Posterior vena cava (tissue), 2 donors: Measurements from ENCODE around the gene KIF17. TPM values are rescaled to one million over a fixed set of nuclear protein-coding genes. Genes with fewer than 3 reads are reported as not detected.

ENCODE experiments used
- DNase-seq: peaks from one replicate; pipeline ENCODE4 v3.0.0-alpha.2; 2020; ENCODE audit warnings: low spot score
- intact Hi-C, 2 donors: fragments of 100-400 bp; cut with DNase I; formaldehyde crosslinking; loops; one replicate each; pipeline versions ENCODE4 v1.14.1 to v1.14.2; 2022 to 2023
- total RNA-seq, 2 donors: library from RNA; stranded (reverse); fragmentation: NEBNext Ultra II Directional; extraction: Animal tissue kit (Norgen Biotek cat#: 25700); gene quantifications; one replicate each; pipeline ENCODE4 v1.2.1, GENCODE V29; 2021
- donor health status: DM: yes; HTN: yes; CAD: no.
- donor health status: DM: yes; HTN: yes; CAD: no.

Gene KIF17
- total RNA-seq, 2 donors from 2014 or later = 2.9 to 3.2 TPM

GRCh38 chr1:20615946-20616846 is 101.6 kb downstream of the KIF17 start:
- intact Hi-C loops = no loop called here
- no peak for DNase-seq

- intact Hi-C loops = no loop called here
- DNase-seq = no peak
These were observed 103.7 kb downstream of the KIF17 start for GRCh38 chr1:20614131-20614579.

Other genes with a start within 250 kb of the KIF17 start
- gene CAMK2N1, start 231.8 kb downstream of the KIF17 start, total RNA-seq = 10 to 100 TPM; 12.3 to 22.9 TPM
- 10 to 100 TPM; 20.9 to 21.7 TPM for gene MUL1, start 209.9 kb downstream of the KIF17 start, total RNA-seq
- gene FAM43B, start 165.4 kb downstream of the KIF17 start, total RNA-seq = 1 to 10 TPM; 1.2 to 3.9 TPM
- 1 to 10 TPM; 5.0 to 9.1 TPM for gene CDA, start 128.9 kb downstream of the KIF17 start, total RNA-seq
- 10 to 100 TPM; 64.8 to 95.9 TPM for gene PINK1, start 84.5 kb downstream of the KIF17 start, total RNA-seq
- 100 to 1,000 TPM; 118 to 164 TPM for gene DDOST, start 56.6 kb downstream of the KIF17 start, total RNA-seq
- gene SH2D5, start 14.7 kb upstream of the KIF17 start, total RNA-seq = 1 to 10 TPM in 1 of 2 donors, under 1 TPM in 1; 0.14 to 2.1 TPM
- gene HP1BP3, start 69.3 kb upstream of the KIF17 start, total RNA-seq = 100 to 1,000 TPM; 149 to 164 TPM